ENCODE measurements around the gene PRKAG2.

GRCh38 chr7:151857412-151857811 is 19.5 kb downstream of the PRKAG2 start:
- TF ChIP-seq, protein P1, sequence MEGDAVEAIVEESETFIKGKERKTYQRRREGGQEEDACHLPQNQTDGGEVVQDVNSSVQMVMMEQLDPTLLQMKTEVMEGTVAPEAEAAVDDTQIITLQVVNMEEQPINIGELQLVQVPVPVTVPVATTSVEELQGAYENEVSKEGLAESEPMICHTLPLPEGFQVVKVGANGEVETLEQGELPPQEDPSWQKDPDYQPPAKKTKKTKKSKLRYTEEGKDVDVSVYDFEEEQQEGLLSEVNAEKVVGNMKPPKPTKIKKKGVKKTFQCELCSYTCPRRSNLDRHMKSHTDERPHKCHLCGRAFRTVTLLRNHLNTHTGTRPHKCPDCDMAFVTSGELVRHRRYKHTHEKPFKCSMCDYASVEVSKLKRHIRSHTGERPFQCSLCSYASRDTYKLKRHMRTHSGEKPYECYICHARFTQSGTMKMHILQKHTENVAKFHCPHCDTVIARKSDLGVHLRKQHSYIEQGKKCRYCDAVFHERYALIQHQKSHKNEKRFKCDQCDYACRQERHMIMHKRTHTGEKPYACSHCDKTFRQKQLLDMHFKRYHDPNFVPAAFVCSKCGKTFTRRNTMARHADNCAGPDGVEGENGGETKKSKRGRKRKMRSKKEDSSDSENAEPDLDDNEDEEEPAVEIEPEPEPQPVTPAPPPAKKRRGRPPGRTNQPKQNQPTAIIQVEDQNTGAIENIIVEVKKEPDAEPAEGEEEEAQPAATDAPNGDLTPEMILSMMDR (IDR thresholded peaks at IDR 0.05), result no peak
- TF ChIP-seq POLR2A (IDR thresholded peaks at IDR 0.05), result no peak

Data from thyroid gland (tissue), 4 donors.